ENCODE measurements around the gene RTEL1. TPM values are rescaled to one million over a fixed set of nuclear protein-coding genes. Genes with fewer than 3 reads are reported as not detected.
A peak's percentile ranks its signal among the peaks of the same experiment; 100 is the strongest.

The RTEL1 gene
- total and polyA plus RNA-seq, 9 of the 15 experiments (the other 6 are each of a cell fraction or from before 2014, with no cell fraction given), result 0.36 to 61.0 (median 17.9) TPM

DNA sequence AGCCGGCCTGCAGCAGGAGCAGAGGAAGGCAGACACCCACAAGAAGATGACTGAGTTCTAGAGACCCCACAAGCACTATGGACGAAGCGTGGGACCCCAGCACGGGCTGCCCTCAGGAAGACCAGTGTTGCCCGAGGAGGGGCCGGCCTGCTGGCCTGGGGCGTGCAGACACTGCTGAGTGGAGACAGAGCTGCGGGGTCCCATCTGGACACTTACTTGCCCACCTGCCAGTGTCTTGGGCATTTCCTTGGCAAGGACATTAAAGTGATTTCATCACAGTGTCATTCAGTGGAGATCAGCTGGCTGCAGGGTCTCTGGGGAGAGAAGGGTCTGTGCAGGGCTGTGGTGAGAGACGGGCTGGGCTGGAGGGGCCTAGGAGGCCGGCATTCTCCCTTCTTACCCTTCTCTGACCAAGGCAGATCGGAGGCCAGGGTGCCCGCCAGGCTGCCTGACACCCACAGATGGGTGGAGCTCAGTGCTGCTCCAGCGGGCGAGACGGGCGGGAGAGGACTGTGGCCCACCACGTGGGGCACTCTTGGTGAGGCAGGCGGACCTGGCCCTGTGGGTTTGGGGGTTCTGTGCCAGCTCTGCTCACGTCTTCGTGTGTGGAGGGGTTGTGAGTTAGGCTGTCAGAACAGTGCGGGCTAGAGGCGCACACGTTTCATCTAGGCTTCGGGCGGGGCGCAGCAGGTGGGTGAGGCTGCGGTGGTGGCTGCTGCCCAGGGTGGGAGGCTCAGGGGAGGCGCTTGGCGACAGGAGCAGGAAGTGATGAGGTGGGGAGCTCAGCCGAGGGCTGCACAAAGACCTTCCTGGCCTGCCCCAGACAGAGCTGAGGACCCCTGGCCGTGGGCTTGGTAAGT lies 78.0 kb downstream of the RTEL1 start, which contains the start of gene LIME1:
LIME1 (plus strand) TSS at position 806 of the 860 bp plus-strand sequence. CDS start 886 bp downstream, outside the sequence.
- in situ Hi-C loops (cut with MboI) (no loop called here), intact Hi-C loops (cut with micrococcal nuclease) (no loop called here)
- peak within 1 kb of the TSS in 1 of 2 experiments; percentile 14; a peak in 1 of 4 replicates for H3K9ac ChIP-seq (ENCODE audit: insufficient read depth in 1 of 2, low read depth in 2 of 2, low read length in 2 of 2)
- H4K20me1 ChIP-seq (replicated peaks; ENCODE audit: control insufficient read depth, insufficient read depth, low read length), result peaks cover 4% of the 10 kb centered on the region; the same call in 1 of the 2 replicates
- no peaks in the 10 kb centered on the region for H3K27me3 ChIP-seq (ENCODE audit: control insufficient read depth in 2 of 2, insufficient read depth in 2 of 2, low read length in 2 of 2)
- CTCF ChIA-PET (ENCODE audit: low intra/inter-chr PET ratio), result no interaction called here
- WGBS (ENCODE audit: insufficient coverage, low coverage, missing lambda C conversion rate), result 84% methylated on average over 28 of the region's 31 CpGs
- peaks cover 55% of the 10 kb centered on the region; the same call in 2 of the 3 replicates for H3K36me3 ChIP-seq (ENCODE audit: control insufficient read depth, insufficient read depth, low read length)
- no peak within 1 kb of the TSS for H2AFZ ChIP-seq (ENCODE audit: low read depth, low read length)
- H3K27ac ChIP-seq (ENCODE audit: extremely low read depth, low read depth, low read length), result no peak within 1 kb of the TSS
- no peaks in the 10 kb centered on the region for H3K9me1 ChIP-seq (ENCODE audit: control insufficient read depth, insufficient read depth, low read length)
- H3K79me2 ChIP-seq (ENCODE audit: control insufficient read depth, insufficient read depth, low read length), result peaks cover 23% of the 10 kb centered on the region
- peaks cover 4% of the 10 kb centered on the region for H3K9me3 ChIP-seq (replicated peaks; ENCODE audit: control insufficient read depth, insufficient read depth, low read depth, low read length)
- POLR2A ChIA-PET, result interaction anchor here (0.5 to 1.5 kb wide), 5 partner anchors 8 to 327 kb away, joined by 3 to 6 read pairs (median 3); no protein-coding TSS in a partner anchor
- TF ChIP-seq SMARCE1 (IDR thresholded peaks at IDR 0.05) (no peak), ERF (CRISPR knock-in tag; IDR thresholded peaks at IDR 0.05) (no peak), FIP1L1 (IDR thresholded peaks at IDR 0.05; ENCODE audit: low read depth, low read length, poor library complexity, severe bottlenecking) (no peak), POLR2G (IDR thresholded peaks at IDR 0.05; ENCODE audit: low read depth, low read length) (peak; percentile 29), ZKSCAN1 (IDR thresholded peaks at IDR 0.05; ENCODE audit: low read depth, low read length) (no peak), DIDO1 (tag; IDR thresholded peaks at IDR 0.05; ENCODE audit: low read depth) (no peak), NR2F6 (CRISPR knock-in tag; IDR thresholded peaks at IDR 0.05) (no peak)
- DNase-seq (ENCODE audit: extremely low read depth in 1 of 4, low spot score in 3 of 4) (peak in 3 of 4 experiments; percentile 8 to 12 (median 11)), ATAC-seq (no peak), FAIRE-seq (no peak)
- no peak within 1 kb of the TSS for H3K4me3 ChIP-seq
- no TSS peak for BruUV-seq (replicated peaks)
- no peak within 1 kb of the TSS for H3K4me2 ChIP-seq (ENCODE audit: insufficient read depth, low read length)
- H3K4me1 ChIP-seq (replicated peaks in 1 of 2; ENCODE audit: control insufficient read depth in 2 of 2, insufficient read depth in 2 of 2, low read length in 2 of 2), result peaks cover 5 to 69% of the 10 kb centered on the region in 2 experiments; a peak in 4 of 5 replicates
